Measurements from ENCODE around the gene RIMBP3C. TPM values are rescaled to one million over a fixed set of nuclear protein-coding genes. Genes with fewer than 3 reads are reported as not detected.
"Not testable (repeated sequence)": the region's sequence is repeated elsewhere in the genome, so short reads cannot be mapped to it uniquely, and the experiment has no call there.

The RIMBP3C gene
- total RNA-seq, 1 donor from 2014 or later, result not detected

GRCh38 chr22:21497984-21498383 is 53.3 kb downstream of the RIMBP3C start:
- not testable (repeated sequence) for H3K9ac ChIP-seq (ENCODE audit: low read depth in 1 of 3, low read length in 3 of 3); H3K9me3 ChIP-seq (ENCODE audit: control insufficient read depth in 3 of 3, low read length in 3 of 3); H3K4me3 ChIP-seq (ENCODE audit: low read length in 3 of 3); H3K27ac ChIP-seq (ENCODE audit: low read depth, low read length); H3K27me3 ChIP-seq (ENCODE audit: control insufficient read depth in 3 of 3, insufficient read depth in 3 of 3, low read length in 3 of 3); H3K36me3 ChIP-seq (ENCODE audit: control insufficient read depth in 3 of 3, insufficient read depth in 3 of 3, low read length in 3 of 3); H3K4me1 ChIP-seq (ENCODE audit: control insufficient read depth in 3 of 3, insufficient read depth in 3 of 3, low read length in 3 of 3)

Small RNA genes within 50 kb of the gene (small RNA-seq; reads per million reads assigned to genes)
- gene RF00492 (not detected), gene RN7SKP221 (not detected)

Other genes with a start within 250 kb of the RIMBP3C start
- gene RIMBP3B, start 167.7 kb downstream of the RIMBP3C start, total RNA-seq, result not detected
- 4.2 TPM for gene HIC2, start 134.1 kb downstream of the RIMBP3C start, total RNA-seq
- under 0.01 TPM for gene TMEM191C, start 84.1 kb downstream of the RIMBP3C start, total RNA-seq
- 21.9 TPM for gene UBE2L3, start 16.3 kb upstream of the RIMBP3C start, total RNA-seq
- gene YDJC, start 78.6 kb upstream of the RIMBP3C start, total RNA-seq, result 1.0 TPM
- not detected for gene CCDC116, start 81.3 kb upstream of the RIMBP3C start, total RNA-seq
- gene SDF2L1, start 90.8 kb upstream of the RIMBP3C start, total RNA-seq, result 4.2 TPM
- 17.7 TPM for gene PPIL2, start 114.6 kb upstream of the RIMBP3C start, total RNA-seq
- gene YPEL1, start 184.3 kb upstream of the RIMBP3C start, total RNA-seq, result 20.4 TPM

All from skeletal muscle tissue (tissue), 5 donors.